Measurements from ENCODE around the gene PRDM4. TPM values are rescaled to one million over a fixed set of nuclear protein-coding genes. Genes with fewer than 3 reads are reported as not detected.

The PRDM4 gene
- total RNA-seq, 1 experiment from 2014 or later: 20.5 TPM

GRCh38 chr12:107794451-107794850 lies 33.5 kb upstream of the PRDM4 start:
- Mint-ChIP-seq H3K4me3 (no peak overlapping the region), H3K9me3 (peaks cover 34% of the 10 kb centered on the region), H3K27ac (no peak overlapping the region), H3K36me3 (peaks cover 23% of the 10 kb centered on the region), H3K4me1 (no peaks in the 10 kb centered on the region), H3K27me3 (ENCODE audit: low read depth) (peaks cover 51% of the 10 kb centered on the region)
- ChIA-PET CTCF (no interaction called here), POLR2A (no interaction called here)
- ATAC-seq: no peak
- TF ChIP-seq ZNF263 (CRISPR knock-in tag; IDR thresholded peaks at IDR 0.05; ENCODE audit: low read depth) (no peak), IRF2 (CRISPR knock-in tag; IDR thresholded peaks at IDR 0.05; ENCODE audit: borderline replicate concordance, low read depth) (no peak), ZSCAN18 (CRISPR knock-in tag; IDR thresholded peaks at IDR 0.05) (no peak), ZNF232 (CRISPR knock-in tag; IDR thresholded peaks at IDR 0.05) (no peak), ZNF512 (CRISPR knock-in tag; IDR thresholded peaks at IDR 0.05; ENCODE audit: borderline replicate concordance) (no peak), TCF7 (CRISPR knock-in tag; IDR thresholded peaks at IDR 0.05; ENCODE audit: low read depth) (no peak), KAT7 (CRISPR knock-in tag; IDR thresholded peaks at IDR 0.05; ENCODE audit: borderline replicate concordance) (no peak), TP53 (CRISPR knock-in tag; IDR thresholded peaks at IDR 0.05) (no peak), MLX (CRISPR knock-in tag; IDR thresholded peaks at IDR 0.05) (no peak), ZNF317 (CRISPR knock-in tag; IDR thresholded peaks at IDR 0.05; ENCODE audit: borderline replicate concordance, low read depth) (no peak), HMGA2 (CRISPR knock-in tag; IDR thresholded peaks at IDR 0.05) (no peak), NR3C1 (CRISPR knock-in tag; conservative IDR thresholded peaks at IDR 0.05; ENCODE audit: low read depth) (no peak)
- TF ChIP-seq, protein P1, sequence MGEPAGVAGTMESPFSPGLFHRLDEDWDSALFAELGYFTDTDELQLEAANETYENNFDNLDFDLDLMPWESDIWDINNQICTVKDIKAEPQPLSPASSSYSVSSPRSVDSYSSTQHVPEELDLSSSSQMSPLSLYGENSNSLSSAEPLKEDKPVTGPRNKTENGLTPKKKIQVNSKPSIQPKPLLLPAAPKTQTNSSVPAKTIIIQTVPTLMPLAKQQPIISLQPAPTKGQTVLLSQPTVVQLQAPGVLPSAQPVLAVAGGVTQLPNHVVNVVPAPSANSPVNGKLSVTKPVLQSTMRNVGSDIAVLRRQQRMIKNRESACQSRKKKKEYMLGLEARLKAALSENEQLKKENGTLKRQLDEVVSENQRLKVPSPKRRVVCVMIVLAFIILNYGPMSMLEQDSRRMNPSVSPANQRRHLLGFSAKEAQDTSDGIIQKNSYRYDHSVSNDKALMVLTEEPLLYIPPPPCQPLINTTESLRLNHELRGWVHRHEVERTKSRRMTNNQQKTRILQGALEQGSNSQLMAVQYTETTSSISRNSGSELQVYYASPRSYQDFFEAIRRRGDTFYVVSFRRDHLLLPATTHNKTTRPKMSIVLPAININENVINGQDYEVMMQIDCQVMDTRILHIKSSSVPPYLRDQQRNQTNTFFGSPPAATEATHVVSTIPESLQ (CRISPR knock-in tag; IDR thresholded peaks at IDR 0.05): no peak
- no peak for DNase-seq (ENCODE audit: low spot score)

- no peak for ATAC-seq
- POLR2A ChIA-PET: no interaction called here
- H3K4me1 Mint-ChIP-seq: no peaks in the 10 kb centered on the region; the same call in 1 of the 2 replicates
- H3K9me3 Mint-ChIP-seq: peaks cover 40% of the 10 kb centered on the region
- peaks cover 23% of the 10 kb centered on the region for H3K36me3 Mint-ChIP-seq
- no peak overlapping the region for H3K4me3 Mint-ChIP-seq
- H3K27ac Mint-ChIP-seq: no peak overlapping the region
- no peak for DNase-seq (ENCODE audit: low spot score)
- peaks cover 46% of the 10 kb centered on the region for H3K27me3 Mint-ChIP-seq (ENCODE audit: low read depth)
- CTCF ChIA-PET: no interaction called here
- TF ChIP-seq ESRRA (CRISPR knock-in tag; IDR thresholded peaks at IDR 0.05; ENCODE audit: borderline replicate concordance) (no peak), FOXK1 (CRISPR knock-in tag; IDR thresholded peaks at IDR 0.05) (no peak), ETV6 (CRISPR knock-in tag; IDR thresholded peaks at IDR 0.05) (no peak), EMX1 (CRISPR knock-in tag; IDR thresholded peaks at IDR 0.05) (no peak), NFYB (CRISPR knock-in tag; conservative IDR thresholded peaks at IDR 0.05; ENCODE audit: low read depth) (no peak), ELF4 (CRISPR knock-in tag; IDR thresholded peaks at IDR 0.05; ENCODE audit: low read depth) (no peak), SP1 (CRISPR knock-in tag; conservative IDR thresholded peaks at IDR 0.05) (no peak), AFF4 (CRISPR knock-in tag; IDR thresholded peaks at IDR 0.05; ENCODE audit: borderline replicate concordance) (no peak), CREM (CRISPR knock-in tag; IDR thresholded peaks at IDR 0.05) (no peak), MLX (CRISPR knock-in tag; IDR thresholded peaks at IDR 0.05) (no peak), IRF2 (CRISPR knock-in tag; IDR thresholded peaks at IDR 0.05; ENCODE audit: borderline replicate concordance, low read depth) (no peak), NR2C2 (CRISPR knock-in tag; IDR thresholded peaks at IDR 0.05) (no peak), ZNF671 (CRISPR knock-in tag; IDR thresholded peaks at IDR 0.05) (no peak)
- TF ChIP-seq, protein P2, sequence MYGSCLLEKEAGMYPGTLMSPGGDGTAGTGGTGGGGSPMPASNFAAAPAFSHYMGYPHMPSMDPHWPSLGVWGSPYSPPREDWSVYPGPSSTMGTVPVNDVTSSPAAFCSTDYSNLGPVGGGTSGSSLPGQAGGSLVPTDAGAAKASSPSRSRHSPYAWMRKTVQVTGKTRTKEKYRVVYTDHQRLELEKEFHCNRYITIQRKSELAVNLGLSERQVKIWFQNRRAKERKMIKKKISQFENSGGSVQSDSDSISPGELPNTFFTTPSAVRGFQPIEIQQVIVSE (CRISPR knock-in tag; IDR thresholded peaks at IDR 0.05; ENCODE audit: borderline replicate concordance): no peak
Measured at GRCh38 chr12:107791465-107792089, 30.6 kb upstream of the PRDM4 start.
